ENCODE results near the gene HSPB9. TPM values are rescaled to one million over a fixed set of nuclear protein-coding genes. Genes with fewer than 3 reads are reported as not detected.

The HSPB9 gene
- total and polyA plus RNA-seq, 10 of the 15 experiments (the other 5 are each of a cell fraction or from before 2014, with no cell fraction given), result 0.04 to 0.40 (median 0.11) TPM; not detected in 7

DNA sequence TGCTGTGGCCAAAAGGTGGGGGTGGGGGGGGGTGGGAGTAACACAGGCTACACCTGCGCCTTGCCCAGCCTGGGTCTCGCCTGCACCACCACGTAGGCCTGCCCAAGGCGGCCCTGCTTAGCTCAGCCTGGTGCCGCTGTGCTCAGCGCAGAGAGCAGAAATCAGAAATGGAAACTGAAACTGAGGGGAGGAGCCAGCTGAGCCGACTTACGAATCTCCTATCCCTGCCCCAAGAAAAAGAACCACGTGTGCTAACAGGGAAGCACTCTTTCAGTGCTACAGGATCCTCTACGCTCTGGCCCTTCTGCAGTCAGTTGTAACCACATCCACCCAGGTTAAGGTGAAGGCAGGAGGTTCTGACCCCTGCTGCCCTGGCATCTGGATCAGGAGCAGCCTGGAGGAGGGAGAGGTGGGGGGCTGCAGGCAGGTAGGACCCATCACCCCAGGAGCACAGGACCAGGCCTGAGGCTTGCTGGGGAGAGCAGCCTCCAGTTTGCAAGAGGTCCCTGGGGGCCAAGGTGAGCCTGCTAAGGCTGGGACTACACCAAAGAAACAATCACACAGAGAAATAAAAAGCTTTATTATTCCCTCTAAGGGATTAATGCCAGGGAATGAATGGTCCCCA is 9.9 kb upstream of the HSPB9 start, which contains the start of gene DHX58 (continued):
- TF ChIP-seq SMAD5 (IDR thresholded peaks at IDR 0.05; ENCODE audit: low read depth) (peak; percentile 65; the same call in 1 of the 2 replicates), PAX5 (IDR thresholded peaks at IDR 0.05; ENCODE audit: borderline replicate concordance, low read depth, low read length) (peak; percentile 51; the same call in 1 of the 2 replicates), SMAD1 (IDR thresholded peaks at IDR 0.05; ENCODE audit: low read depth, partially characterized antibody) (no peak), FOS (IDR thresholded peaks at IDR 0.05; ENCODE audit: borderline replicate concordance, extremely low read depth, insufficient read length) (no peak), POLR2A (IDR thresholded peaks at IDR 0.05; ENCODE audit: low read depth, low read length) (peak; percentile 94)
- TF ChIP-seq, protein P1, sequence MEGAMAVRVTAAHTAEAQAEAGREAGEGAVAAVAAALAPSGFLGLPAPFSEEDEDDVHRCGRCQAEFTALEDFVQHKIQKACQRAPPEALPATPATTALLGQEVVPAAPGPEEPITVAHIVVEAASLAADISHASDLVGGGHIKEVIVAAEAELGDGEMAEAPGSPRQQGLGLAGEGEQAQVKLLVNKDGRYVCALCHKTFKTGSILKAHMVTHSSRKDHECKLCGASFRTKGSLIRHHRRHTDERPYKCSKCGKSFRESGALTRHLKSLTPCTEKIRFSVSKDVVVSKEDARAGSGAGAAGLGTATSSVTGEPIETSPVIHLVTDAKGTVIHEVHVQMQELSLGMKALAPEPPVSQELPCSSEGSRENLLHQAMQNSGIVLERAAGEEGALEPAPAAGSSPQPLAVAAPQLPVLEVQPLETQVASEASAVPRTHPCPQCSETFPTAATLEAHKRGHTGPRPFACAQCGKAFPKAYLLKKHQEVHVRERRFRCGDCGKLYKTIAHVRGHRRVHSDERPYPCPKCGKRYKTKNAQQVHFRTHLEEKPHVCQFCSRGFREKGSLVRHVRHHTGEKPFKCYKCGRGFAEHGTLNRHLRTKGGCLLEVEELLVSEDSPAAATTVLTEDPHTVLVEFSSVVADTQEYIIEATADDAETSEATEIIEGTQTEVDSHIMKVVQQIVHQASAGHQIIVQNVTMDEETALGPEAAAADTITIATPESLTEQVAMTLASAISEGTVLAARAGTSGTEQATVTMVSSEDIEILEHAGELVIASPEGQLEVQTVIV (IDR thresholded peaks at IDR 0.05; ENCODE audit: borderline replicate concordance, partially characterized antibody), result no peak
- TF ChIP-seq, protein P2, sequence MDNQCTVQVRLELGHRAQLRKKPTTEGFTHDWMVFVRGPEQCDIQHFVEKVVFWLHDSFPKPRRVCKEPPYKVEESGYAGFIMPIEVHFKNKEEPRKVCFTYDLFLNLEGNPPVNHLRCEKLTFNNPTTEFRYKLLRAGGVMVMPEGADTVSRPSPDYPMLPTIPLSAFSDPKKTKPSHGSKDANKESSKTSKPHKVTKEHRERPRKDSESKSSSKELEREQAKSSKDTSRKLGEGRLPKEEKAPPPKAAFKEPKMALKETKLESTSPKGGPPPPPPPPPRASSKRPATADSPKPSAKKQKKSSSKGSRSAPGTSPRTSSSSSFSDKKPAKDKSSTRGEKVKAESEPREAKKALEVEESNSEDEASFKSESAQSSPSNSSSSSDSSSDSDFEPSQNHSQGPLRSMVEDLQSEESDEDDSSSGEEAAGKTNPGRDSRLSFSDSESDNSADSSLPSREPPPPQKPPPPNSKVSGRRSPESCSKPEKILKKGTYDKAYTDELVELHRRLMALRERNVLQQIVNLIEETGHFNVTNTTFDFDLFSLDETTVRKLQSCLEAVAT (IDR thresholded peaks at IDR 0.05), result no peak
